Measurements from ENCODE around the gene NWD2. TPM values are rescaled to one million over a fixed set of nuclear protein-coding genes. Genes with fewer than 3 reads are reported as not detected.

NWD2 gene
- polyA plus RNA-seq, 3 donors = not detected

GRCh38 chr4:37450911-37451310, 206.4 kb downstream of the NWD2 start:
- H3K27ac ChIP-seq (ENCODE audit: low read depth in 1 of 2, low read length in 2 of 2) = no peak overlapping the region
- no peak overlapping the region for H3K4me2 ChIP-seq (replicated peaks; ENCODE audit: extremely low read depth, low read length, poor library complexity, severe bottlenecking)
- intact Hi-C loops (cut with micrococcal nuclease) = loop anchor here in 1 of 2 donors (5.0 kb wide), 1 partner anchor 116 kb away; no protein-coding TSS in a partner anchor
- TF ChIP-seq CTCF (IDR thresholded peaks at IDR 0.05) = no peak
- no peaks in the 10 kb centered on the region for H3K79me2 ChIP-seq (ENCODE audit: insufficient read depth, low read length)
- H4K20me1 ChIP-seq (ENCODE audit: insufficient read depth, low read length) = no peaks in the 10 kb centered on the region
- 83% methylated on average over 1 of the region's 1 CpG for WGBS (ENCODE audit: insufficient coverage)
- H3K9me3 ChIP-seq (replicated peaks in 1 of 2; ENCODE audit: control insufficient read depth in 1 of 2, insufficient read depth in 1 of 2, low read length in 2 of 2) = no peaks in the 10 kb centered on the region
- H3K36me3 ChIP-seq (replicated peaks in 1 of 2; ENCODE audit: control insufficient read depth in 1 of 2, insufficient read depth in 2 of 2, low read length in 2 of 2) = no peaks in the 10 kb centered on the region
- Mint-ChIP-seq H3K9me3 (peaks cover 0 to 3% (median 0%) of the 10 kb centered on the region in 7 donors), H3K36me3 (peaks cover 4% of the 10 kb centered on the region in 2 donors), H3K27ac (peak overlapping the region in 1 of 7 donors; percentile 7), H3K4me3 (no peak overlapping the region), H3K4me1 (peaks cover 16% of the 10 kb centered on the region), H3K27me3 (ENCODE audit: low read depth in 3 of 3) (peaks cover 31 to 36% (median 31%) of the 10 kb centered on the region in 3 donors)
- peaks cover 13 to 16% of the 10 kb centered on the region in 2 donors for H3K4me1 ChIP-seq (ENCODE audit: control insufficient read depth in 1 of 2, insufficient read depth in 2 of 2, low read length in 2 of 2)
- peaks cover 26 to 37% of the 10 kb centered on the region in 2 donors for H3K27me3 ChIP-seq (ENCODE audit: control insufficient read depth in 2 of 2, insufficient read depth in 2 of 2, low read length in 2 of 2)
- H3K9ac ChIP-seq (ENCODE audit: insufficient read depth, low read length, poor library complexity, severe bottlenecking) = no peak overlapping the region
- no peak overlapping the region for H2AFZ ChIP-seq (ENCODE audit: insufficient read depth, low read depth, low read length, poor library complexity, severe bottlenecking)
- no peak for DNase-seq
- no peak overlapping the region for H3K4me3 ChIP-seq (replicated peaks in 1 of 3; ENCODE audit: low read depth in 2 of 3, low read length in 3 of 3)

- Histone ChIP-seq H3K79me2 (ENCODE audit: insufficient read depth, low read length) (no peaks in the 10 kb centered on the region), H3K4me1 (ENCODE audit: control insufficient read depth in 1 of 2, insufficient read depth in 2 of 2, low read length in 2 of 2) (peaks cover 13 to 16% of the 10 kb centered on the region in 2 donors), H3K4me2 (replicated peaks; ENCODE audit: extremely low read depth, low read length, poor library complexity, severe bottlenecking) (no peak overlapping the region), H3K36me3 (replicated peaks in 1 of 2; ENCODE audit: control insufficient read depth in 1 of 2, insufficient read depth in 2 of 2, low read length in 2 of 2) (no peaks in the 10 kb centered on the region), H3K27ac (ENCODE audit: low read depth in 1 of 2, low read length in 2 of 2) (no peak overlapping the region), H3K9me3 (replicated peaks in 1 of 2; ENCODE audit: control insufficient read depth in 1 of 2, insufficient read depth in 1 of 2, low read length in 2 of 2) (no peaks in the 10 kb centered on the region), H4K20me1 (ENCODE audit: insufficient read depth, low read length) (no peaks in the 10 kb centered on the region), H3K9ac (ENCODE audit: insufficient read depth, low read length, poor library complexity, severe bottlenecking) (no peak overlapping the region), H3K27me3 (ENCODE audit: control insufficient read depth in 2 of 2, insufficient read depth in 2 of 2, low read length in 2 of 2) (peaks cover 32 to 44% of the 10 kb centered on the region in 2 donors), H3K4me3 (replicated peaks in 1 of 3; ENCODE audit: low read depth in 2 of 3, low read length in 3 of 3) (no peak overlapping the region), H2AFZ (ENCODE audit: insufficient read depth, low read depth, low read length, poor library complexity, severe bottlenecking) (no peak overlapping the region)
- DNase-seq = no peak
- no peak overlapping the region for H3K4me3 Mint-ChIP-seq
- intact Hi-C loops (cut with micrococcal nuclease) = loop anchor here in 1 of 2 donors (5.0 kb wide), 1 partner anchor 116 kb away; no protein-coding TSS in a partner anchor
- peaks cover 16% of the 10 kb centered on the region for H3K4me1 Mint-ChIP-seq
- no peak overlapping the region for H3K27ac Mint-ChIP-seq
- peaks cover 0 to 3% (median 0%) of the 10 kb centered on the region in 7 donors for H3K9me3 Mint-ChIP-seq
- no peak for TF ChIP-seq CTCF (IDR thresholded peaks at IDR 0.05)
- peaks cover 4% of the 10 kb centered on the region in 2 donors for H3K36me3 Mint-ChIP-seq
- WGBS (ENCODE audit: insufficient coverage) = no CpG with 5 or more reads among the region's 2 CpGs
- peaks cover 36 to 43% (median 38%) of the 10 kb centered on the region in 3 donors for H3K27me3 Mint-ChIP-seq (ENCODE audit: low read depth in 3 of 3)
Observed at GRCh38 chr4:37451656-37452055, 207.1 kb downstream of the NWD2 start.
